SK-N-DZ (cell line): ENCODE measurements around the gene SH3BP2.

Experiments used
- DNase-seq: peaks from one replicate; pipeline ENCODE4 v3.0.0-alpha.2; 2015; ENCODE audit warnings: low spot score

SH3BP2 gene

GRCh38 chr4:2831611-2832308 lies 38.9 kb downstream of the SH3BP2 start:
- DNase-seq: no peak

DNA sequence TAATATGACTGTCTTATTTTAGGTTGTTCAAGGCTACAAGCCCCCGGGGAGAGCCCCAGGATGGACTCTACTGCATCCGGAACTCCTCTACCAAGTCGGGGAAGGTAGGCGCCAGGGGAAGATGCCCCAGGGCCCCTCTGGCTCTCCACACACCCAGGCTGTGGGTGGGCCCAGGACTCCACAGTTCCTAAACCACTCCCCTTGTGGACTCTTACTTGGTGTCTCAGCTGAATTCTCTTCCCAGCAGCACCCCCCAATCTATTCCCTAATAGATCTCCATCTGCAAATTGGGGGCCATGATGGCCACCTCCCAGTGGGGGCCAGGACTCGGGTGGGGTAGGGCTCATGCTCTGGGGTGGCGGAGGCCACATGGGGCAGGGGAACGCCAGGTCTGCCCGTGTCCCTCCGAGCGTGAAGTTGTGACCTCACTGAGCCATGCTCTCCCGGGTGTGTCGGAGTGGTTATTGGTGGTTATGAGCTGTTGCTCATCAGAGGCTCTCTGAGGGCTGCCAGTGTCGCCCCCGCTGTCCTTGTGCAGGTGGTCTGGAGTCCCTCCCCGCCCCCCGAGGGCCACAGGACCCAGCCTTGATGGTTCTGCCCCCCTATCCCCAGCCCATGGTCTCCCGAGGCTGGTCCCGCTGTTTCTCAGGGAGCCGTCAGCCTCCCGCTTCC lies 39.6 kb downstream of the SH3BP2 start:
- DNase-seq: no peak

DNA sequence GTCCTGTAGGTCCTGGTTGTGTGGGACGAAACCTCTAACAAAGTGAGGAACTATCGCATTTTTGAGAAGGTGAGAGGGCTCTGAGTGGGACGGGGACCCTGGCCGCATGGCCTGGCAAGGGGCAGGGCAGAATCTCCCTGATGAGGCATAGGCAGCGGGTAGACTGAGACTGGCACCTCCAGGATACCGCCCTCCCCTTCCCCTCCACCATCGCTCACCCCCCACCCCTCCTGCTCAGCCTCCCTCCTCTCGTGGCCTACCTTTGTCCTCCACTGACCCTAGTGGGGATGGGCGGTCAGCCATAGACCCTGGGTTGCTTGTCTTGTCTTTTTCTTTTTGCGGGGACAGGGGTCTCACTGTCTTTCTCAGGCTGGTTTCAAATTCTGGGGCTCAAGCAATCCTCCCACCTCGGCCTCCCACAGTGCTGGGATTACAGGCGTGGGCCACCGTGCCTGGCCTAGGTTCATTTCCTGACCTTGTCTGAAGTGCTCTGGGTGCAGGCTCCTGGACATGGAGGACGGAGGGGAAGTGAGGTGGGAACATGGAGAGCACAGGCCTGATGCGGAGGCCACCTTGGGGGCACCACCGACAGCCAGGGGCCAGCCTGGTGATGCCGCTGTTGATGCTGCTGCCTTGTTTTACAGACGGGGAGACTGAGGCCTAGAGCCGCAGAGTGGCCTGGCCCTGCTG lies 40.2 kb downstream of the SH3BP2 start:
- DNase-seq: no peak

DNA sequence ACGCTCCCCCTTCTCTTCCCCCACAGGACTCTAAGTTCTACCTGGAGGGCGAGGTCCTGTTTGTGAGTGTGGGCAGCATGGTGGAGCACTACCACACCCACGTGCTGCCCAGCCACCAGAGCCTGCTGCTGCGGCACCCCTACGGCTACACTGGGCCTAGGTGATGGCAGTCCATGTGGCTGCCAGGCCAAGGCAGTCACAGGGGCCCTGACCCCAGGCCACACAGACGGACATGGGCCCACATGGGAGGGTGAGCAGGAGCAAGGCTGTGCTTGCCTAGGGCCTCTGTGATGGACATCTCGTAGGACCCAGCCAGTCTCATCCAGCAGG lies 40.8 kb downstream of the SH3BP2 start:
- DNase-seq: no peak

DNA sequence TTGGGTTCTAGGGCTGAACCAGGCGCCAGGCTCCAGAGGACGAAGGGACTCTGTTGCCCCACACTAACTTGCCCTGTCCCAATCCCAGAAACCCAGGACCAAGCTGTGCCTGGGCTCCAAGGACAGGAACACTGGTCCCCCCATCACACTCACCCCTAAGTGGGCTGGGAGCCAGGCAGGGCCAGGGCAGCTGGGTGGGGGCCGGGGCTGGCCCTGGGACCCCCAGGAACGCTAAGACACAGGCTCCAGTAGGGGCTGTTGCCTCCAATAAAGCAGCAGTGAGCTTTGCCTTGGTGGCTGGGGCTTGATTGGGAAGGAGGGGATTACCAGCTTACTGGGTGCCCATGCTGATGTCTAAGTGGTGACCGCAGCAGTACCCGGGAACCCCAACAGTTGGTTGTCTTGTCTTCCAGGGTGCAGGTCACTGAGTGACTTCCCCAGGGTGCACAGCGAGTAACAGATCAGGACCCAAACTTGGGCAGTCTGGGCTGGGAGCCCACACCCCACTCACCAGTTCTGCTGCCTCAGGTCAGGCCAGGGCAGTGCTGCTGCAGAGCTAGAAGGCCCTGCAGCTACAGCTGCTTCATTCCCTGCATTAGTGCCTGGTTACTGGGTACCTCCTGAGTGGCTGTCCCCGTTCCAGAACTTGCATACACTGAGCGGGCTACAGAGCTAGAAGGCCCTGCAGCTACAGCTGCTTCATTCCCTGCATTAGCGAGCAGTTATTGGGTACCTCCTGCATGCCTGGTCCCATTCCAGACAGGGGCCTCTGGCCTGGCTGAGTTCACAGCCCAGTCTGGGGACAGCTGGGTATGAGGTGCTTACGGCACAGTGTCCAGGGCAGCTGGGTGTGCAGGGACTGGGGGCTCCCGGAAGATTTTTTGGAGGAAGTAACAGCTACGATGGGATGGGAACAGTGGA lies 41.4 kb downstream of the SH3BP2 start:
- no peak for DNase-seq

DNA sequence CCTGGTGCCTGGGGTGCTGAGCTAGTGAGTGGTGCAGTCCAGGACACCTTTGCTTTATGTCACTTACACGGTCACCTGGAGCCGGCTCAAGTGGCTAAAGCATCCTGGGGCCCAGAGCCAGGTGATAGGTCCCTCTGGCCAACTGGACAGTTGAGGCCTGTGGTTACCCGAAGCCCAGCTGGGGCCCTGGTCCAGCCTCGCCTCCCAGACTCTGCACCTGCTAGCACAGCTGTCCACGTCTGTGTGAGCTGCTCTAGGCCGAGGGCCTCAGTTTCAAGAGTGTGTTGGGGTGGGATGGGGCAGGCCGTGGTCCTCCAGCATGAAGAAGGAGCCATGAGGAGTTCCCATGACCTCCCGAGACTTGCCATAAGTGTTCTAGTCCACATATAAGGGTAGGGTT lies 43.1 kb downstream of the SH3BP2 start:
- DNase-seq: no peak

DNA sequence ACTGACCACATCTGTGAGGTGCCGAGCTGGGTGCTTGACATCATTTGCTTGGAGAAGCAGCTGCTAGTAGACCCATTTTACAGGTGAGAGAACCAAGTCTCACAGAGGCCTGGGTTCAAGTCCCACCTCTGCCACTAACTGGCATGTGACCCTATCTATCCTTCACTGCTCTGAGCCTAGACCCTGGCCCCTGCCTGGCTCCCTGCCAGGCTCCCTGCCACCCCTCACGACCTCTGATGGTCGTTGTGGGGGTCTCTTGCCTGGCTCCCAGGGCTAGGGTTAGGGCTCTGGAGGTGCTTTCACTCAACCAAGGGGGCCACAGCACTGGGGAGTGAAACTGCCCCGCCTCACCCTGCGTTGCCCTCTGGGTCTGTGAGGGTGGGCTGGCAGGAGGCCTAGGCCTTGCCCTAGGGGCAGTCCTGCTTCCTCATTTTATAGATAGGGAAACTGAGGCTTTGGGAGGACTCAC lies 43.5 kb downstream of the SH3BP2 start:
- DNase-seq: no peak

GRCh38 chr4:2837110-2837903 lies 44.4 kb downstream of the SH3BP2 start:
- no peak for DNase-seq

GRCh38 chr4:2837904-2838496 lies 45.1 kb downstream of the SH3BP2 start:
- no peak for DNase-seq

- no peak for DNase-seq
Measured at GRCh38 chr4:2839060-2839459, 46.2 kb downstream of the SH3BP2 start.

- no peak for DNase-seq
Measured at GRCh38 chr4:2842687-2843262, 49.9 kb downstream of the SH3BP2 start.

DNA sequence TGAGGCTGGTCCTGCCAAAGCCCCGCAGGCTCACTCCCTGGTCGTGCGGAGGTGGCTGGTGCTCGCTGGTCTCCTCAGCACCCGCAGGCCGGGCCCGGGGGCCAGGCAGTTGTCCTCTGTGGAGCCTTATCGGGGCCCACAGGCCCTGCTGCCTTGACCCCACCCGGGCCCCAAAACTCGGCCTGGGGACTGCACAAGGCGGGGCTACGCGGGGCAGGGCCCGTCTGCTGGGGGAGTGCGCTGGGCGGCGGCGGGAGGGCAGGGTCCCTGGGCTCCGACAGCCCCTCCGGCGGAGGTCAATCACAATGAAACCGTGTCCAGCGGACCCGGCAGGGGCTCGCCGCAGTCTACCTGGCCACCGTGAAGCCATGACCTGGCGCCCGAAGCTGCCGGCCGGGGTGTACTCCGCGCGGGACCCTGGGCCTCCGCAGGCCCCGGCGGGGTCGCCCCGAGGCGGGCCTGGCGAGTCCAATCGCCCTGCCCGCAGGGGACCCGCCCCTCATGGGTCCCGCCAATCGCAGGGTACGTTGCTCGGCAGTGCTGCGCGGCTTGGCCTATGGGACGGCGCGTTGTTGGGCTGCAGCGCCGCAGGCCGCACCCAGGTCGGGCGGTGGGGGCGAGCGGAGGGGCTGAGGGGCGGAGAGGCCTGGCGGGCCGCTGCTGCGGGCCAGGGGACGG lies 50.5 kb downstream of the SH3BP2 start, which contains the start of gene ADD1:
Gene ADD1, plus strand, starts transcription at position 582 of the 678 bp plus-strand sequence. CDS start 32,072 bp downstream, outside the sequence.
- DNase-seq: peak; percentile 88

GRCh38 chr4:2843941-2844584 lies 51.2 kb downstream of the SH3BP2 start:
- DNase-seq: peak; percentile 11

- DNase-seq: no peak
Measured at GRCh38 chr4:2846172-2846571, 53.3 kb downstream of the SH3BP2 start.

DNA sequence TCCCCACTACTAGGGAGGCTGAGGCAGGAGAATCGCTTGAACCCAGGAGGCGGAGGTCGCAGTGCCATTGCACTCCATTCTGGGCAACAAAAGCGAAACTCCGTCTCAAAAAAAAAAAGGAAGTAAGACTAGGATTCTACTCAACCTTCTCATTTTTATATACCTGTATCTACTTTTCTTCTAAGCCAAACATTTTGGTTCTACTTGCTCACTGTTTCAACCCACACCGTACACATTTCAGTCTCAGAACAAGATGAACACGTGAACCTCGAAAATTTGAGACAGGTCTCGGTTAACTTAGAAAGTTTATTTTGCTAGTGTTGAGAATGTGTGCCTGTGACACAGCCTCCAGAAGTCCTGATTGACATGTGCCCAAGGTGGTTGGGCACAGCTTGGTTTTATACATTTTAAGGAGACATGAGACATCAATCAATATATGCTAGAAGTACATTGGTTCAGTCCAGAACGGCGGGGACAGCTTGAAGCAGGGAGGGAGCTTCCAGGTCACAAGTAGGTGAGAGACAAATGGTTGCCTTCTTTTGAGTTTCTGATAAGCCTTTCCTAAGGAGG lies 54.5 kb downstream of the SH3BP2 start:
- no peak for DNase-seq

DNA sequence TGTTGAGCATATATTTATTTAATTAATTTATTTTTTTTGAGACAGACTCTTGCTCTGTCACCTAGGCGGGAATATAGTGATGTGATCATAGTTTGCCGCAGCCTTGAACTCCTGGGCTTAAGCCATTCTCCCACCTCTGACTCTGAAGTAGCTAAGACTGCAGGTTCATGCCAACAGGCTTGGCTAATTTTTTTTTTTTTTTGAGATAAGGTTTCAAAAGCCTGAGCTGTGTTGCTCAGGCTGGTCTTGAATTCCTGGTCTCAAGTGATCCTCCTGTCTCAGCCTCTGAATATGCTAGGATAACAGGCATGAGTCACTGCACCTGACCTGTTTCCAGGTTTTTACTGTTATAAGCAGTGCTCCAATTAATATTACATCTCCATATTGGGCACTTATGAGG lies 55.6 kb downstream of the SH3BP2 start:
- no peak for DNase-seq

DNA sequence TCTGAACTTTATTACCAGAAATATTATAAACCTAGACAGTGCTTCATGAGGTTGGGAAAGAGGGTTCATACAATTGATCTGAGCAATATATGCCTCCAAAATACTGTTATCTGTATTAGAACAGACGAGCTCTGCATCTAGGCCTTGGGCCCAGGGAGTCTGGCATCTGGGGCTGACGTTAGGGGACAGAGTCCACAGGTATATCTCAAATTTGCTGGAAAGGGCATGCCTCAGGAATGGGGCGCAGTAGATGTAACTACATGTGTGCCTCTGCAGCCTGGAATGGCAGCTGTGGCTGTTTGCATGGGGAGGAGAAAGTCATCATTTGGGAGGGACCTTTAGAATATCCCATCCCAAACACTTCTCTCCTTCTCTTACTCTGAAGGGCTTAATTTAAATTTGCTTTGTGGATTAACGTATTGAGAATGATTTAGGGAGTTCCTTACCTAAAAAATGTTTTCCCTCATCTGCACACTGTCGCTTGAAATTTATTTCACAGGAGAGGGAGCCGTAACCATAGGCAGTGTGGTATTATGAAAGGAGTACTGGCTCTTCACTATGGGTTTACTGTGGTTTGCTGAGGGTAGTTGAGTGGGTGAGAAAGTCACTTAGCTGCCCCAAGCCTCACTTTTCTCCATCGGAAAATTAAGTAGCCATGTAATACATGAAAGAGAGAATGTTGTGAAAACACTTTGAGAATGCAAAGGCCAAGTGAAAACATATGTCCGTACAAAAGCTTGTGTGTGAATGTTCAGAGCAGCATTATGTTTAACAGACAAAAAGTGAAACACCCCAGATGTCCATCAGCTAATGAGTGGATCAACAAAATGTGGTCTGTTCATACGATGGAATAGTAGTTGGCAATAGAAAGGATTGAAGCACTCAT lies 56.6 kb downstream of the SH3BP2 start:
- DNase-seq: no peak
